Uterus (tissue), 4 donors: ENCODE results near the gene DNMT3L. TPM values are rescaled to one million over a fixed set of nuclear protein-coding genes. Genes with fewer than 3 reads are reported as not detected.

Experiments
- DNase-seq, 2 donors: peaks; one replicate each; pipeline ENCODE4 v3.0.0-alpha.2; 2019 to 2020
- H3K27ac ChIP-seq, 2 donors: fragments of 200-600 bp; sonication (generic); 1 replicate in 1 of 2; 2 replicates in 1 of 2; pipeline ENCODE4 v1.5.1; 2016 to 2018
- H3K27me3 ChIP-seq, 2 donors: fragments of 200-600 bp; sonication (generic); one replicate each; pipeline ENCODE4 v1.5.1; 2018 to 2019; ENCODE audit warnings: control low read depth in 1 of 2
- H3K36me3 ChIP-seq, 2 donors: fragments of 200-600 bp; sonication (generic); one replicate each; pipeline ENCODE4 v1.5.1; 2019; ENCODE audit warnings: control low read depth in 1 of 2
- H3K4me1 ChIP-seq, 2 donors: fragments of 200-600 bp; sonication (generic); one replicate each; pipeline ENCODE4 v1.5.1; 2018 to 2019; ENCODE audit warnings: control low read depth in 1 of 2
- H3K4me3 ChIP-seq, 2 donors: fragments of 200-600 bp; sonication (generic); 1 replicate in 1 of 2; 2 replicates in 1 of 2; pipeline ENCODE4 v1.5.1; 2018 to 2019; ENCODE audit warnings: mild to moderate bottlenecking in 1 of 2
- H3K9me3 ChIP-seq, 2 donors: fragments of 200-600 bp; sonication (generic); one replicate each; pipeline ENCODE4 v1.5.1; 2019; ENCODE audit warnings: control low read depth in 1 of 2
- POLR2A ChIP-seq, 2 donors: fragments of 450-650 bp; IDR thresholded peaks; one replicate each; pipeline ENCODE4 v1.6.1; 2016; ENCODE audit warnings: antibody characterized with exemption in 2 of 2, mild to moderate bottlenecking in 1 of 2, moderate library complexity in 1 of 2
- intact Hi-C: fragments of 100-400 bp; cut with DNase I; formaldehyde crosslinking; loops from one replicate; pipeline ENCODE4 v1.15.1; 2023; ENCODE audit warnings: low total_unique reads
- total RNA-seq, 4 donors: library from RNA; depleted of rRNA in 3 of 4; stranded (reverse); fragments of >200 nt in 3 of 4; gene quantifications; one replicate each; pipeline versions ENCODE4 v1.1.0 to v1.2.4, GENCODE V29; 2014 to 2023
- TF ChIP-seq, protein P1 (sequence below), 4 experiments: fragments of 200-600 bp in 2 of 4; fragments of 450-650 bp in 2 of 4; sonication (generic) in 2 of 4; IDR thresholded peaks; one replicate each; pipeline ENCODE4 v1.5.1; 2016 to 2019; ENCODE audit warnings: antibody characterized with exemption in 4 of 4, mild to moderate bottlenecking in 2 of 4, moderate library complexity in 1 of 4
- donor health status: DM: yes; HTN: yes; CAD: no.

The DNMT3L gene
- total RNA-seq, 4 donors from 2014 or later = not detected

DNA sequence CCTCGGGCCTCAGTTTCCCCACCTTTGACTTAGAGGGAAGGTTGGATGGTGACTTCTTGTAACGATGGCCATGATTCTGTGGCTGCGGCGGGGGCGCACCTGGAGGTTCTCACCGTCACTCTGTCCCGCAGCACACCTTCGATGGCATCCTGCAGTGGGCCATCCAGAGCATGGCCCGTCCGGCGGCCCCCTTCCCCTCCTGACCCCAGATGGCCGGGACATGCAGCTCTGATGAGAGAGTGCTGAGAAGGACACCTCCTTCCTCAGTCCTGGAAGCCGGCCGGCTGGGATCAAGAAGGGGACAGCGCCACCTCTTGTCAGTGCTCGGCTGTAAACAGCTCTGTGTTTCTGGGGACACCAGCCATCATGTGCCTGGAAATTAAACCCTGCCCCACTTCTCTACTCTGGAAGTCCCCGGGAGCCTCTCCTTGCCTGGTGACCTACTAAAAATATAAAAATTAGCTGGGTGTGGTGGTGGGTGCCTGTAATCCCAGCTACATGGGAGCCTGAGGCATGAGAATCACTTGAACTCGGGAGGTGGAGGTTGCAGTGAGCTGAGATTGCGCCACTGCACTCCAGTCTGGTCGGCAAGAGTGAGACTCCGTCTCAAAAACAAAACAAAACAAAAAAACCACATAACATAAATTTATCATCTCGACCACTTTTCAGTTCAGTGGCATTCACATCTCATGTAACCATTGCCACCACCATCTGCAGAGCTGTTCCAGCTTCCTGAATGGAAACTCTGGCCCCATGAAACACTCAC, 36.0 kb upstream of the DNMT3L start:
- no peaks in the 10 kb centered on the region for H3K36me3 ChIP-seq
- peaks cover 0 to 16% of the 10 kb centered on the region in 2 donors for H3K4me1 ChIP-seq
- peak; percentile 76 to 81 for DNase-seq
- no peak overlapping the region for H3K27ac ChIP-seq
- H3K4me3 ChIP-seq = no peak overlapping the region
- no peaks in the 10 kb centered on the region for H3K9me3 ChIP-seq
- TF ChIP-seq POLR2A (IDR thresholded peaks at IDR 0.05) = no peak
- TF ChIP-seq, protein P1, sequence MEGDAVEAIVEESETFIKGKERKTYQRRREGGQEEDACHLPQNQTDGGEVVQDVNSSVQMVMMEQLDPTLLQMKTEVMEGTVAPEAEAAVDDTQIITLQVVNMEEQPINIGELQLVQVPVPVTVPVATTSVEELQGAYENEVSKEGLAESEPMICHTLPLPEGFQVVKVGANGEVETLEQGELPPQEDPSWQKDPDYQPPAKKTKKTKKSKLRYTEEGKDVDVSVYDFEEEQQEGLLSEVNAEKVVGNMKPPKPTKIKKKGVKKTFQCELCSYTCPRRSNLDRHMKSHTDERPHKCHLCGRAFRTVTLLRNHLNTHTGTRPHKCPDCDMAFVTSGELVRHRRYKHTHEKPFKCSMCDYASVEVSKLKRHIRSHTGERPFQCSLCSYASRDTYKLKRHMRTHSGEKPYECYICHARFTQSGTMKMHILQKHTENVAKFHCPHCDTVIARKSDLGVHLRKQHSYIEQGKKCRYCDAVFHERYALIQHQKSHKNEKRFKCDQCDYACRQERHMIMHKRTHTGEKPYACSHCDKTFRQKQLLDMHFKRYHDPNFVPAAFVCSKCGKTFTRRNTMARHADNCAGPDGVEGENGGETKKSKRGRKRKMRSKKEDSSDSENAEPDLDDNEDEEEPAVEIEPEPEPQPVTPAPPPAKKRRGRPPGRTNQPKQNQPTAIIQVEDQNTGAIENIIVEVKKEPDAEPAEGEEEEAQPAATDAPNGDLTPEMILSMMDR (IDR thresholded peaks at IDR 0.05) = peak; percentile 62 to 87 (median 74)
- intact Hi-C loops = no loop called here
- H3K27me3 ChIP-seq = no peaks in the 10 kb centered on the region

DNA sequence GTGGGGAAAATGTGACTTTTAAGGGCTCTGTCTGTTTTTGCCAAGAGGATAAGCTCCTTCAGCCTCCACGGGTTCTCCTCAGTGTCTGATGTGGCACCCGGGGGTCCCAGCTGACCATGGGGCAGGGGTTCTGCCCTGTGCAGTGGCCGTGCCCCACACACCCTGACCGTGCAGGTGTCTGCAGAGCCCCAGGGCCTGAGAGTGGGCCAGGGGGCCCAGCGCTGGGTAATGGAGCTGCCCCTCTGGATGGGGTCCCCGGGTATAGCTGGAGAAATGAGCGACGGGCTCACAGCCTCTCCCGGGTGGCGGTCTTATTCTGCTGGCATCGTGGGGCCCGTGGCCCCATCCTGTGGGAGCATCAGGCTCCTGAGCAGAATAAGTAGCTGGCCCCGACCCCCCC, 35.2 kb upstream of the DNMT3L start:
- Histone ChIP-seq H3K27me3 (no peaks in the 10 kb centered on the region), H3K4me3 (no peak overlapping the region), H3K4me1 (peaks cover 0 to 16% of the 10 kb centered on the region in 2 donors), H3K9me3 (no peaks in the 10 kb centered on the region), H3K36me3 (no peaks in the 10 kb centered on the region), H3K27ac (no peak overlapping the region)
- intact Hi-C loops = no loop called here
- DNase-seq = no peak
- TF ChIP-seq, protein P1 (IDR thresholded peaks at IDR 0.05) = no peak
- TF ChIP-seq POLR2A (IDR thresholded peaks at IDR 0.05) = no peak

DNA sequence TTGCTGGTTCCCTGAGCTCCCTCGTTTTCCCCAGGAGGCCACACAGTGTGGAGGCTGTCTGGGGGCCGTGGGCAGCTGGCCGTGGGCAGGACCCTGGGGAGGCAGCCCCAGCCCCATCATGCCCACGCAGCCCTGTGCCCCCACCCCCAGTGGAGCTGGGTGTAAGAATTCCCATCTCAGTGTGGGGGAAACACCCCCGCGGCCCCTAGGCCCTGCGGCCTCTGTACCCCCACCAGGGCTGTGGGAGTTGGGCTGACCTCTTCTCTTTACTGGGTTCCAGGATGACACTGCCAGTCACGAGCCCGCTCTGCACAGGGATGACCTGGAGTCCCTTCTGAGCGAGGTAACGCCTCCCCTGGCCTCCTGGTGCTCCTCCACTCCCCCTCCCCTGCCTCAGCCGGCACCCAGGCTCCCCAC, 34.4 kb upstream of the DNMT3L start:
- H3K27ac ChIP-seq = no peak overlapping the region
- no peaks in the 10 kb centered on the region for H3K27me3 ChIP-seq
- no peaks in the 10 kb centered on the region for H3K9me3 ChIP-seq
- peaks cover 0 to 12% of the 10 kb centered on the region in 2 donors for H3K4me1 ChIP-seq
- TF ChIP-seq, protein P1 (IDR thresholded peaks at IDR 0.05) = no peak
- TF ChIP-seq POLR2A (IDR thresholded peaks at IDR 0.05) = no peak
- no peaks in the 10 kb centered on the region for H3K36me3 ChIP-seq
- no peak overlapping the region for H3K4me3 ChIP-seq
- intact Hi-C loops = no loop called here
- no peak for DNase-seq

DNA sequence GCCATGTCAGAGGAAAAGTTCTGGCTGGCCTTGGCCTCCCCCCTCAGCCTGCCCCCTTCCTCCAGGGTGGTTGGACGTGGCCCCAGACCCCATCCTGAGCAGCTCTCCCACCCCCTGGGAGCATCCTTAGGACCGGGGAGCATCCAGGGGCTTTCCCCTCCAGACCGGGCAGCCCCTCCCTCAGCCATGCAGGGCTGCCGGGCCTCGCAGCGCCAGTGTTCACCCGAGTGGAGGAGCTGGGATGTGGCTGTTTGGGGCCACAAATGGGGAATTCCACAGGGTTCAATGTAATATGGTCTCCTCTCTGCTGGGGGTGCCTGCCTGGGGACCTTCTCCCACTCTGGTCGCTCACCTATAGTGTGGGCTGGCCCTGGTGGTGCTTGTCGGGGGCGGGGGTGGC, 33.9 kb upstream of the DNMT3L start:
- Histone ChIP-seq H3K27ac (no peak overlapping the region), H3K4me1 (peaks cover 0 to 10% of the 10 kb centered on the region in 2 donors), H3K9me3 (no peaks in the 10 kb centered on the region), H3K4me3 (no peak overlapping the region), H3K27me3 (no peaks in the 10 kb centered on the region), H3K36me3 (no peaks in the 10 kb centered on the region)
- no peak for DNase-seq
- TF ChIP-seq POLR2A (IDR thresholded peaks at IDR 0.05) = no peak
- TF ChIP-seq, protein P1 (IDR thresholded peaks at IDR 0.05) = no peak
- intact Hi-C loops = no loop called here

DNA sequence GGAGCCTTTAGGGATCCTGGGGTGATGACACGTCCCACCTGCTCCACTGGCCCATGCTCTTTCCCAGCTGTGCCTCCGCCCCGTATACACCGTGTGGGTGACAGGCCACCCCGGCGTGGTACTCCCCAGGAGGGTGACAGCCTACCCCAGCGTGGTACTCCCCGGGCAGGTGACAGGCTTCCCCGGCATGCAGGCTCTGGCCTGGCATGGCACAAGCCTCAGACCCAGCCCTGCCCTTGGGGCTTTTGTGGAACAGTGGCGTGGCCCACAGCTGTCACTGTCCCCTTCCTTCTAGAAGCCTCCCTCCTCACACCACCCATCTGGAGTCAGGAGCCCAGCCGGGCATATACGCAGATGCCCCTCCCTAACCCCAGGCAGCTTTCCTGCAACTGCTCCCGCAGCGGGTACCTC, 33.5 kb upstream of the DNMT3L start:
- H3K27ac ChIP-seq = no peak overlapping the region
- intact Hi-C loops = no loop called here
- H3K4me1 ChIP-seq = peaks cover 0 to 10% of the 10 kb centered on the region in 2 donors
- H3K4me3 ChIP-seq = no peak overlapping the region
- H3K27me3 ChIP-seq = no peaks in the 10 kb centered on the region
- H3K36me3 ChIP-seq = no peaks in the 10 kb centered on the region
- TF ChIP-seq POLR2A (IDR thresholded peaks at IDR 0.05) = no peak
- TF ChIP-seq, protein P1 (IDR thresholded peaks at IDR 0.05) = no peak
- H3K9me3 ChIP-seq = no peaks in the 10 kb centered on the region
- DNase-seq = no peak
